ENCODE results near the gene ATAT1. TPM values are rescaled to one million over a fixed set of nuclear protein-coding genes. Genes with fewer than 3 reads are reported as not detected.

ATAT1 gene
- total and polyA plus RNA-seq, 10 of the 15 experiments (the other 5 are each of a cell fraction or from before 2014, with no cell fraction given): 1.1 to 14.2 (median 6.9) TPM

- TF ChIP-seq NKRF (conservative IDR thresholded peaks at IDR 0.05) (peak; percentile 80), NFXL1 (IDR thresholded peaks at IDR 0.05; ENCODE audit: borderline replicate concordance) (peak; percentile 100), CBX3 (IDR thresholded peaks at IDR 0.05; ENCODE audit: borderline replicate concordance, low read depth) (no peak), RB1 (IDR thresholded peaks at IDR 0.05; ENCODE audit: borderline replicate concordance) (peak; percentile 87; the same call in 1 of the 2 replicates), NR2F1 (conservative IDR thresholded peaks at IDR 0.05) (peak; percentile 93), CREM (IDR thresholded peaks at IDR 0.05; ENCODE audit: low read depth) (peak; percentile 76), RBBP5 (conservative IDR thresholded peaks at IDR 0.05) (no peak), RELA (IDR thresholded peaks at IDR 0.05; ENCODE audit: borderline replicate concordance, partially characterized antibody) (no peak), ZNF592 (IDR thresholded peaks at IDR 0.05) (no peak), MYC (IDR thresholded peaks at IDR 0.05; ENCODE audit: insufficient read depth, insufficient read length, insufficient replicate concordance, low read length, severe bottlenecking) (peak; percentile 51), SIN3A (IDR thresholded peaks at IDR 0.05; ENCODE audit: low read depth, low read length) (peak; percentile 66), ATF7 (IDR thresholded peaks at IDR 0.05; ENCODE audit: low read depth) (peak; percentile 56; the same call in 1 of the 2 replicates), ZSCAN29 (IDR thresholded peaks at IDR 0.05) (0 out of 2 replicates have a peak, but pooled peaks have one; percentile 35), BCL3 (IDR thresholded peaks at IDR 0.05; ENCODE audit: borderline replicate concordance, insufficient read depth, low read depth, low read length, poor library complexity, severe bottlenecking) (peak; percentile 90), LARP7 (IDR thresholded peaks at IDR 0.05) (peak; percentile 84), POLR2AphosphoS5 (IDR thresholded peaks at IDR 0.05; ENCODE audit: low read length) (peak; percentile 82; the same call in 1 of the 2 replicates), RCOR1 (conservative IDR thresholded peaks at IDR 0.05; ENCODE audit: low read depth, low read length) (no peak), IKZF1 (conservative IDR thresholded peaks at IDR 0.05) (peak; percentile 99), EGR1 (IDR thresholded peaks at IDR 0.05; ENCODE audit: borderline replicate concordance in 1 of 2, low read depth in 2 of 2, low read length in 2 of 2) (peak in 1 of 2 experiments; percentile 82; a peak in 2 of 3 replicates), STAT1 (conservative IDR thresholded peaks at IDR 0.05) (0 out of 2 replicates have a peak, but pooled peaks have one; percentile 57), SMAD1 (IDR thresholded peaks at IDR 0.05; ENCODE audit: low read depth, partially characterized antibody) (peak; percentile 58), EED (IDR thresholded peaks at IDR 0.05; ENCODE audit: low read depth) (peak; percentile 85), RUNX3 (IDR thresholded peaks at IDR 0.05; ENCODE audit: low read length) (no peak), POLR2A (IDR thresholded peaks at IDR 0.05; ENCODE audit: low read depth, low read length) (peak; percentile 62)
Observed at GRCh38 chr6:30686908-30687658, 60.4 kb downstream of the ATAT1 start (continued).

Data from GM12878 (cell line).